HG03521 (cell line): ENCODE data around the gene ARID1B.

Experiments used
- ATAC-seq: cut with Tn5 transposase; IDR thresholded peaks from one replicate; pipeline ENCODE4 v1.9.1; 2021; ENCODE audit warnings: mild to moderate bottlenecking, moderate library complexity; ENCODE audit not compliant: unreplicated experiment

The ARID1B gene

GRCh38 chr6:157229713-157230112 lies 452.5 kb downstream of the ARID1B start:
- no peak for ATAC-seq

GRCh38 chr6:157230910-157231309 lies 453.7 kb downstream of the ARID1B start:
- no peak for ATAC-seq

- no peak for ATAC-seq
Observed at GRCh38 chr6:157232161-157232895, 455.1 kb downstream of the ARID1B start.

GRCh38 chr6:157233156-157233555 lies 456.0 kb downstream of the ARID1B start:
- ATAC-seq, result no peak

- ATAC-seq, result no peak
Observed at GRCh38 chr6:157233686-157234085, 456.5 kb downstream of the ARID1B start.

- ATAC-seq, result no peak
Observed at GRCh38 chr6:157235600-157236039, 458.4 kb downstream of the ARID1B start.

- no peak for ATAC-seq
Observed at GRCh38 chr6:157236040-157236725, 459.0 kb downstream of the ARID1B start.

GRCh38 chr6:157238346-157238745 lies 461.2 kb downstream of the ARID1B start:
- no peak for ATAC-seq

- ATAC-seq, result no peak
Observed at GRCh38 chr6:157239148-157239547, 462.0 kb downstream of the ARID1B start.

GRCh38 chr6:157239671-157240058 lies 462.5 kb downstream of the ARID1B start:
- no peak for ATAC-seq

GRCh38 chr6:157240059-157240959 lies 463.1 kb downstream of the ARID1B start:
- no peak for ATAC-seq

GRCh38 chr6:157240960-157241311 lies 463.8 kb downstream of the ARID1B start:
- no peak for ATAC-seq

- ATAC-seq, result no peak
Observed at GRCh38 chr6:157242791-157243190, 465.6 kb downstream of the ARID1B start.

GRCh38 chr6:157244175-157244574 lies 467.0 kb downstream of the ARID1B start:
- ATAC-seq, result no peak

GRCh38 chr6:157244780-157245179 lies 467.6 kb downstream of the ARID1B start:
- ATAC-seq, result no peak

GRCh38 chr6:157245436-157245835 lies 468.3 kb downstream of the ARID1B start:
- ATAC-seq, result no peak

- ATAC-seq, result no peak
Observed at GRCh38 chr6:157246048-157246630, 469.0 kb downstream of the ARID1B start.

- ATAC-seq, result no peak
Observed at GRCh38 chr6:157246771-157247484, 469.8 kb downstream of the ARID1B start.

GRCh38 chr6:157248264-157248663 lies 471.1 kb downstream of the ARID1B start:
- ATAC-seq, result no peak

- no peak for ATAC-seq
Observed at GRCh38 chr6:157249826-157250225, 472.6 kb downstream of the ARID1B start.
